SU-DHL-6 (cell line): ENCODE data around the gene PLPP7.

ENCODE experiments used
- H2AFZ ChIP-seq: fragments of 200-600 bp; sonication (generic); 2 replicates; pipeline ENCODE4 v1.6.1; 2014; ENCODE audit warnings: low read depth, mild to moderate bottlenecking, moderate library complexity, mixed read lengths, antibody characterized with exemption, low read length; ENCODE audit not compliant: severe bottlenecking
- H3F3A ChIP-seq: fragments of 200-600 bp; shearing (Covaris generic); 2 replicates; pipeline ENCODE4 v1.6.0; 2016; ENCODE audit warnings: antibody characterized with exemption, mild to moderate bottlenecking; ENCODE audit not compliant: insufficient read depth
- H3K27ac ChIP-seq: fragments of 200-600 bp; sonication (generic); 2 replicates; pipeline ENCODE4 v1.5.1; 2016; ENCODE audit warnings: low read depth, mild to moderate bottlenecking, low read length, moderate library complexity, mixed read lengths
- H3K27me3 ChIP-seq: fragments of 200-600 bp; sonication (generic), shearing (Covaris generic); 2 replicates; pipeline ENCODE4 v1.6.0; 2014; ENCODE audit warnings: mild to moderate bottlenecking, low read length
- H3K36me3 ChIP-seq: fragments of 200-600 bp; sonication (generic); 2 replicates; pipeline ENCODE4 v1.6.1; 2014; ENCODE audit warnings: mild to moderate bottlenecking, low read length, mixed read lengths
- H3K4me2 ChIP-seq: fragments of 300-600, 200-600 bp; shearing (Covaris generic), sonication (generic); 2 replicates; pipeline ENCODE4 v1.6.0; 2014; ENCODE audit warnings: low read length, low read depth, mild to moderate bottlenecking; ENCODE audit not compliant: poor library complexity, severe bottlenecking
- H3K4me3 ChIP-seq: fragments of 200-600 bp; sonication (generic); 2 replicates; pipeline ENCODE4 v1.5.1; 2014; ENCODE audit warnings: antibody characterized with exemption, low read length, mild to moderate bottlenecking, mixed read lengths; ENCODE audit not compliant: insufficient read depth, poor library complexity, severe bottlenecking
- H3K79me2 ChIP-seq: fragments of 200-600 bp; sonication (generic); 2 replicates; pipeline ENCODE4 v1.6.1; 2014; ENCODE audit warnings: mild to moderate bottlenecking, low read length, moderate library complexity; ENCODE audit not compliant: insufficient read depth
- H3K9ac ChIP-seq: fragments of 200-600 bp; sonication (generic); 2 replicates; pipeline ENCODE4 v1.7.0; 2014; ENCODE audit warnings: mild to moderate bottlenecking, low read length
- H3K9me2 ChIP-seq: fragments of 200-600 bp; sonication (generic); replicated peaks from 2 replicates; pipeline ENCODE4 v1.6.1; 2014; ENCODE audit warnings: low read length; ENCODE audit not compliant: insufficient read depth
- H3K9me3 ChIP-seq: fragments of 200-600 bp; sonication (generic); 2 replicates; pipeline ENCODE4 v1.6.1; 2014; ENCODE audit warnings: low read length, mixed read lengths; ENCODE audit not compliant: insufficient read depth
- H4K20me1 ChIP-seq: fragments of 200-600 bp; sonication (generic); 2 replicates; pipeline ENCODE4 v1.6.1; 2014; ENCODE audit warnings: low read depth, mild to moderate bottlenecking, antibody characterized with exemption, low read length, moderate library complexity, mixed read lengths
- CTCF ChIP-seq: fragments of 200-600 bp; sonication (generic); IDR thresholded peaks from one replicate; pipeline ENCODE4 v1.5.1; 2017; ENCODE audit warnings: antibody characterized with exemption, mild to moderate bottlenecking, low read length, moderate library complexity; ENCODE audit not compliant: insufficient read depth, poor library complexity, severe bottlenecking
- EZH2phosphoT487 ChIP-seq: fragments of 200-600 bp; sonication (generic), shearing (Covaris generic); conservative IDR thresholded peaks from 2 replicates; pipeline ENCODE4 v1.6.1; 2018; ENCODE audit warnings: mild to moderate bottlenecking, antibody characterized with exemption, low read length, moderate library complexity, mixed read lengths

The PLPP7 gene

GRCh38 chr9:131302244-131303075, 12.9 kb downstream of the PLPP7 start:
- Histone ChIP-seq H3F3A (no peaks in the 10 kb centered on the region), H3K9me2 (no peaks in the 10 kb centered on the region), H3K36me3 (no peaks in the 10 kb centered on the region), H3K9me3 (no peaks in the 10 kb centered on the region), H3K4me2 (no peak overlapping the region), H3K27me3 (no peaks in the 10 kb centered on the region), H3K9ac (no peak overlapping the region), H3K79me2 (no peaks in the 10 kb centered on the region), H3K4me3 (no peak overlapping the region), H2AFZ (no peak overlapping the region), H4K20me1 (no peaks in the 10 kb centered on the region), H3K27ac (no peak overlapping the region)
- no peak for TF ChIP-seq EZH2phosphoT487
- no peak for TF ChIP-seq CTCF

GRCh38 chr9:131303381-131304321, 14.1 kb downstream of the PLPP7 start:
- TF ChIP-seq EZH2phosphoT487 (no peak), CTCF (no peak)
- no peak overlapping the region for H3K27ac ChIP-seq
- H3K4me2 ChIP-seq: no peak overlapping the region
- H3K4me3 ChIP-seq: no peak overlapping the region
- H3K9me3 ChIP-seq: no peaks in the 10 kb centered on the region
- no peak overlapping the region for H3K9ac ChIP-seq
- H4K20me1 ChIP-seq: no peaks in the 10 kb centered on the region
- H3K36me3 ChIP-seq: no peaks in the 10 kb centered on the region
- no peaks in the 10 kb centered on the region for H3K27me3 ChIP-seq
- no peaks in the 10 kb centered on the region for H3K9me2 ChIP-seq
- H2AFZ ChIP-seq: no peak overlapping the region
- no peaks in the 10 kb centered on the region for H3F3A ChIP-seq
- no peaks in the 10 kb centered on the region for H3K79me2 ChIP-seq

- Histone ChIP-seq H3K4me2 (no peak overlapping the region), H3K4me3 (no peak overlapping the region), H3K9me3 (no peaks in the 10 kb centered on the region), H4K20me1 (no peaks in the 10 kb centered on the region), H3K9ac (no peak overlapping the region), H3K27me3 (no peaks in the 10 kb centered on the region), H3K79me2 (no peaks in the 10 kb centered on the region), H3K27ac (no peak overlapping the region), H3F3A (no peaks in the 10 kb centered on the region), H3K9me2 (no peaks in the 10 kb centered on the region), H3K36me3 (no peaks in the 10 kb centered on the region), H2AFZ (no peak overlapping the region)
- TF ChIP-seq EZH2phosphoT487: no peak
- TF ChIP-seq CTCF: no peak
Measured at GRCh38 chr9:131304676-131305355, 15.3 kb downstream of the PLPP7 start.
